Measurements from ENCODE around the gene RAB3GAP1.
"Not testable (repeated sequence)": the region's sequence is repeated elsewhere in the genome, so short reads cannot be mapped to it uniquely, and the experiment has no call there.

The RAB3GAP1 gene

DNA sequence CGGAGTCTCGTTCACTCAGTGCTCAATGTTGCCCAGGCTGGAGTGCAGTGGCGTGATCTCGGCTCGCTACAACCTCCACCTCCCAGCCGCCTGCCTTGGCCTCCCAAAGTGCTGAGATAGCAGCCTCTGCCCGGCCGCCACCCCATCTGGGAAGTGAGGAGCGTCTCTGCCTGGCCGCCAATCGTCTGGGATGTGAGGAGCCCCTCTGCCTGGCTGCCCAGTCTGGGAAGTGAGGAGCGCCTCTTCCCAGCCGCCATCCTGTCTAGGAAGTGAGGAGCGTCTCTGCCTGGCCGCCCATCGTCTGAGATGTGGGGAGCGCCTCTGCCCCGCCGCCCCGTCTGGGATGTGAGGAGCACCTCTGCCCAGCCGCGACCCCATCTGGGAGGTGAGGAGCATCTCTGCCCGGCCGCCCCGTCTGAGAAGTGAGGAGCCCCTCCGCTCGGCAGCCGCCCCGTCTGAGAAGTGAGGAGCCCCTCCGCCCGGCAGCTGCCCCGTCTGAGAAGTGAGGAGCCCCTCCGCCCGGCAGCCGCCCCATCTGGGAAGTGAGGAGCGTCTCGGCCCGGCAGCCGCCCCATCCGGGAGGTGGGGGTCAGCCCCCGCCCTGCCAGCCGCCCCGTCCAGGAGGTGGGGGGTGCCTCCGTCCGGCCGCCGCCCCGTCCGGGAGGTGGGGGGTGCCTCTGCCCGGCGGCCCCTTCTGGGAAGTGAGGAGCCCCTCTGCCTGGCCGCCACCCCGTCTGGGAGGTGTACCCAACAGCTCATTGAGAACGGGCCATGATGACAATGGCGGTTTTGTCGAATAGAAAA lies 53.6 kb downstream of the RAB3GAP1 start:
- not testable (repeated sequence) for DNase-seq

DNA sequence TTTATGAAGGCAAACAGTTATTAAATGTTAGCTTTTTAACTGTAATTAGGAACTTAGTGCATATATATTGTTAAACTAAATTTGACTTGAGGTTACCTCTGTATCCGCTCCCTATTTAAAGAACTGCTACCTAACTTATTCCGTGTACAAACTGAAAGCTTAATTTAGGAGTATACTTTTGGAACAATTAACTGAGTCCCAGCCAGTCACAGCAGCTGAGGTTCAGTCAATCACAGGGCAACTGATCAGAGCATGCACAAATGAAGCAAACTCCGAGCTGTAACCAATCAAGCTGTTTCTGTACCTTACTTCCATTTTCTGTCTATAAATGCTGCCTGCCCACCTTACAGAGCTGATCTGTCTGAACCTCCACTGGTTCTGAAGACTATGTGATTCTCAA lies 61.2 kb downstream of the RAB3GAP1 start:
- DNase-seq, result no peak

DNA sequence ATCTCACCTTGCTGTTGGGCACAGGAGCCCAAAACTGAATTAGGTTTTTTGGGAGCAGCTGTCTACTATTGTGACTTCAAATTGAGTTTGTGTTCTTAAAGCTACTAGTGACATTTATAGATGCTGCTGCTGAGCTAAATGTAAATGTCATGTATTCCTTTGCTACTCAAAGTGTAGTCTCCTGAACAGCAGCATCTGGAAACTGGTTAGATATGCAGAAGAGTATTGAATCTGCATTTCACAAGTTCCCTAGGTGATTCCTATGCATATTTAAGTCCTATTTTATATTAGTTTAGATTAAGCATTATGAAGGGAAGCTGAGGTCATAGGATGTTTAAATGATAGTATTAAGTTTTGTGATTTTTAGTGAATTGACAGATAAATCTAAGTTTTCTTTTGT lies 67.5 kb downstream of the RAB3GAP1 start:
- no peak for DNase-seq

DNA sequence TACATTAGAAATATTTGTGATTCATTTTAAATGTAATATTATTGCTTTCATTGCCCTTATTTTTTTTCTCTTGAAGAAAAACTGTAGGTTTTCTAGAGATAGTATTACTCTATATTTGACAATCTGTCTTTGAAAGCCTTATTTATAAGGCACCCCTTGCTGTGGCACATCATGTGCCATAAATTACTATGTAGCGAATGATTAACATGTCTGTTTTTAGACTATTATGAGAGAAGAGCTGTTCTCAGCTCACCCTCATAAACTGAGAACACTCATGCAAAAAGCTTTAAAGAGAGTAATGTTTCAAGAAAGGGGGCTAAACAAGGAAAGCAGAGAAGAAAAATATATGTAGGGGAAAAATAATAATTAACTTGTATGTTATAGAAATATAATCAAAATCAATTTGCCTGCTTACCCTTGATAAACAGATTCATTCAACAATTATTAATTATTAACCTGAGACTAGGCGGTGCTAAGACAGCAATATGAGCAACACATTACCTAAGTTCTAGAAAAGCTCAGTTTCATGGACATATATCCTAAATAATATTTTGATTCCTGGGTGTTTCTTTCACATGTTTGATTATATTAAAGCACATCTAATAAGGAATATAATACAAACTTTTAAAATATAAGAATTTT lies 69.0 kb downstream of the RAB3GAP1 start:
- DNase-seq, result no peak

DNA sequence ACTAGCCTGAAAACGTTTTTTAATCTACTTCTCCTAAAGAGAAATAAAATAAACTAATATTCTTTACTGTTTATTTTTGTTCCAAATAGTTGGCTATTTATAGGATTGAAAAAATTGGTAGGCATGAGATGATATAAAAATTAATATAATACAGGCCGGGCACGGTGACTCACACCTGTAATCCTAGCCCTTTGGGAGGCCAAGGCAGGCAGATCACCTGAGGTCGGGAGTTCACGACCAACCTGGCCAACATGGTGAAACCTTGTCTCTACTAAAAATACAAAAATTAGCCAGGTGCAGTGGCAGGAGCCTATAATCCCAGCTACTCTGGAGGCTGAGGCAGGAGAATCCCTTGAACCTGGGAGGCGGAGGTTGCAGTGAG lies 69.6 kb downstream of the RAB3GAP1 start:
- not testable (repeated sequence) for DNase-seq

DNA sequence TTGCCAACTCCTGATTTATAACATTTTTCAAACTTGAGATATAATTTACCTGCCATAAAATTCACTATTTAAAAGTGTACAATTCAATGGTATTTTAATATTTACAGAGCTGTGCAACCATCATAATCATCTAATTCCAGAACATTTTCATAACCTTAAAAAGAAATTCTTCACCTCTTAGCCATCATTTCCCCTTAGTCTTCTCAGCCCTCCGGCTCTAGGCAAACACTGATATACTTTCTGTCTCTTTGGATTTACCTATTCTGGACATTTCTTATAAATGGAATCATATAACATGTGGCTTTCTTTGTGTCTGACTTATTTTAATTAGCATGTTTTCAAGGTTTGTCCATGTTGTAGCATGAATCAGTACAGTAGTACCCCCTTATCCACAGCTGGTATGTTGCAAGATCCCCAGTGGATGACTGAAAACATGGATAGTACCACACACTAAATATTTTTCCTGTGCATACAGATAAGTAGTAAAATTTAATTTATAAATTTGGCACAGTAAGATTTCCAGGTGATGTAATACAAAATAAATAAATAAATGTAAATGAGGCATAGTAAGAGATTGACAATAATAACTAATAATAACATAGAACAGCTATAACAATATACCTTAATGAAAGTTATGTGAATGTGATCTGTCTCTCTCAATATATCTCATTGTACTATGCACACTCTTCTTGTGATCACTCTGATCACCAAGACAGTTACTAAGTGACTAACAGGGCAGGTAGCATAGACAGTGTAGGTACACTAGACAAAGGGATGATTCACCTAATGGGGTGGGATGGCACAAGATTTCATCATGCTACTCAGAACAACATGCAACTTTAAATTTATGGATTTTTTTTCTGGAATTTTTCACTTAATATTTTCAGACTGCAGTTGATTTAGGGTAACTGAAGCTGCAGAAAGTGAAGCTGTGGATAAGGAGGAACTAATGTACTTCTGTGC lies 73.1 kb downstream of the RAB3GAP1 start:
- DNase-seq, result no peak

DNA sequence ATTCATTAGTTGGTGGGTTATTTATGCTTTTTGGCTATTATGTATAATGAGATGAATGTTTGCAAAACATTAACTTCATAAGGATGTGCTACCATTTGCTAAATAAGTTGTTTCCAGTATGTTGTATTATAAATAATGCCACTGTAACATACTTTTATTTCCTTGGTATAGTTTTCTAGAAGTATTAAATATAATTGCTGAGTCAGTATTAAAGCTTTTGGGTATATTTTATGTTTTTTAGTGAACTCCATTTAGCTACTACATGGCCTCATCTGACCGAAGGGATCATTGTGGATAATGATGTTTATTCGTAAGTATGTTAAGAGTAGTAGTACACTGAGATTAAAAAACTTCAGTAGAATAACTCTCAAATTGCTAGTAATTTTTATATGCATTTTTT lies 73.8 kb downstream of the RAB3GAP1 start:
- no peak for DNase-seq

DNA sequence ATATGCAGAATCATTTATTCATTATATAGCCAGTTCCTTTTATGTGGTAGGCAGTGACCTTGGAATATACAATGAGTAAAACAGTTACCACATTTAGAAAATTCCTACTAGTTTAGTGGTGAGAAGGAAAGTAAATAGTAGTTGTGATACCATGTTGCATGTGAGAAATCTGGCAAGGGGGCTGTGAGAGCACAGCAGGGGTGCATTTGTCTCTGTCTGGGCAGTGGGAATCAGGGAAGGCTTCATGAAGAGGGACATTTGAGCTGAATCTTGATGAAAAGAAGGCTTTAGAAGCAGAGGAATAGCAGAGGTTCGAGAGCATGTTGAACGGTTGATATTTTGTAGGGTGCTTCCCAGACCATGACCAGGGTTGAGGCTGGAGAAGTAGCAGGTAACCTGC lies 78.7 kb downstream of the RAB3GAP1 start:
- DNase-seq, result no peak

DNA sequence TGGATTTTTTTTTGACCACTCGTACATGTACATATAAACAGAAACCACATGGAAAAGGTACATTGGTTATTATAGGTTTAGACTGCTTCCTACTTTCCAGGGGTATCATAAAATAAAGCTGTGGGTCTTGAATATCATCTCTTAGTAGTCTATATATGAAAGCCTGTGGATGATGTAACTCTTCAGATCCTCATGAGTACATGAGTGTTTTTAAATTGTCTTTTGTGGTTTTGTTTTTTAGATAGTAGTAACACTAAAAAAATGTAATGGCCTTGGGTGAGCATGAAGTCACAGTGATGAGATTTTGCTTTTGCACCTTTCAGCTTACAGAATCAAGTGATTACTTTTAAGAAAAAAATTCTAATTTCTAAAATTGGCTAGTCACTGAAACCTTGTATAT lies 80.2 kb downstream of the RAB3GAP1 start:
- no peak for DNase-seq

DNA sequence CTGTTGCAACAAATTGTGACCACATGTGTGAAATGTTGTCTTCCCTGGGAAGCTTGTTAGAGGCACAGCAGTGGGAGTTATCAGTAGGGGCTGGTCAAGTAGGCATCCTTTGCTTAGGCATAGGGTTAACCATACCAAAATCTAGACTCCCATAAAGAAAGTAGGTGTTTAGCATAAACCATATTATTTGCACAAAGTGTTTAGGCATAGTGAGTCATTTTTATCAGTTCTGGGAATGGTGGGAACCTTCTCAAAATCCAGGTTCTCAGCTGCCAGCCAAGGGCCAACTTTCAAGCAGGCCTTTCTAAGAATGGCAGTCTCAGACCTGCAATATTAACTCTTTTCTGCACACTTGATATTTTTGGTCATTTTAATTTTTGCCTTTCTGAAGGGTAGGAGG lies 88.5 kb downstream of the RAB3GAP1 start:
- DNase-seq, result no peak

DNA sequence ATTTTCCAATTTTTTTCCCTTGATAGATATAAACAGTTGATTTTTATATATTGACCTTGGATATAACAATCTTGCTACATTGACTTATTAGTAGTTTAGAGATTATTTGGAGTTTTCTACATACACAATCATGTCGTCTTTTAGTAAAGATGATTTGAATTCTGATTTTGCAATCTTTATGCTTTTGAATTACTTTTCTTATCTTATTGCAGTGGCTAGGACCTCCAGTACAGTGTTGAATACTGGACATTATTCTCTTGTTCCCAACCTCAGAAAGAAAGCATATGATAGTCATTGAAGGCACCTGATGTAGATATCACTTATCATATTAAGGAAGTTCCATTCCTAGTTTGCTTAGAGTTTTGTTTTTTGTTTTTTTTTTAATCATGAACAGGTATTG lies 90.2 kb downstream of the RAB3GAP1 start:
- no peak for DNase-seq

DNA sequence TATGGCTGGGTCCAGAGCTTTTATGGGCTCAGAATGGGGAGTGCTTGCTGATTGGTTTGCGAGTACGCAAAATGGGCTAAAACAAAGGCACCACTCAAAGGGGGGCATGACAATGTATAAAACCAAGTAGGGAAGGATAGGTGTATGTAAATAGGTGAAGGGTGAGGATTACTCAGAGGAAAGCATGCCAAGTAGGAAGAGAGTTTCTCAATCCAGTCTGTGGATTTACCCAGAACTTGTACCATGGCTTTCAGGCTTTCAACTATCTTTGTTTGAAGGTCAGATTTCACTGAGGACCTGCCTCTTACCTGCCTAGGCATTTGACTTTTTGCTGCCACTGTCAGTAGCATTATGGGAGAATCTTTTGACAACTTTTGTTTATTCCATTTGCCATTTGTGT lies 92.3 kb downstream of the RAB3GAP1 start:
- DNase-seq, result no peak

DNA sequence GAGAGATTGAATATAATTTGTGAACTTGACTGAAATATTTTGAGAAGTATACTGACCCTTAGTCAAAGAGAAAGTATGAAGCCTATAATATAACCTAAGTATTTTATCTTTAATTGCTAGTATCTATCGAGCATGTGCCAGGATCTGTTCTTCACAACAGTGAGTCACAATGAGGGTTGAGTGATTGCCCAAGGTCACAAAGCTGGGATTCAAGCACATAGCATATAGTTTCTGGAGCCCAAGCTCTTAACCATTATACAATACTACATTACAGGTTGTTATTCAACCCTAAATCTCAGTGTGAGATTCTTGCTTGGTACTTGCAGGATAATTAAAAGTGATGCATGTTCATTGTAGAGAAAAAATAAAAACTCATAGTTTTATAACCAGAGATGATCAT lies 97.2 kb downstream of the RAB3GAP1 start:
- no peak for DNase-seq

DNA sequence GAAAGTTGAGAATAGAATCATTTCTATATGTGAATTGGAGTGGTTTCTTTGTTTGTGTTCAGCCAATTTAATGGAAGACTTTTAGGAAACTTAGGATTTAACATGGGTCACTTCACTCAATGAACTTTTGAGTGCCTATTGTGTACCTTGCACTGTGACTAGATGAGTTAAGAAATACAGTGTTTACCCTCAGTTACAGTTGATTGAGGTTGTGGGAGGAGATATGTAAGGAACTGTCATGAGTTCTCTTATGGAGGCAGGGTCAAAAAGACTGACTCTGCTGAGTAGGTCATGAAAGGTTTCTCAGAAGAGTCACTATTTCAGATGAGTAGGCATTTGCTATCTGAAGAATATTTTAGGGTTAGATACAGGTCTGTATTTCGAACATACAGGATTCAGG lies 98.6 kb downstream of the RAB3GAP1 start:
- DNase-seq, result no peak

DNA sequence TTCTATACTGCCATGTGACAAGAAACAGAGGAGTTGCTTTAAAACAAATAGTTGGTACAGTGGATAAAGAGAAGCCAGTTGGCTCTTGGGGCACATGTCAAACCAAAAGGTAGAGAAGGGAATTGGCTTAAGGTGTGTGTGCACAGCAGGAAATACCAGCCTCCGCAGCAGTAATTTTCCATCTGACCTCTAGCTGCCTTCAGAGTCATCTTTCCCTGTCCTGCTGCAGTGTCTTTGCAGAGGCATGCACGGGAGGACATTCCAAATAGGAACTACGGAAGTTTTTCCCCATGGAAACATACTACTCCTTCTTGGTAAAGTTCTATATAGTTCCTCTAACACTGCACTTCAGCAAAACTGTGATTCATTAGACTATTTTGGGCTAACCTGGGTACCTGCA lies 99.5 kb downstream of the RAB3GAP1 start:
- no peak for DNase-seq

DNA sequence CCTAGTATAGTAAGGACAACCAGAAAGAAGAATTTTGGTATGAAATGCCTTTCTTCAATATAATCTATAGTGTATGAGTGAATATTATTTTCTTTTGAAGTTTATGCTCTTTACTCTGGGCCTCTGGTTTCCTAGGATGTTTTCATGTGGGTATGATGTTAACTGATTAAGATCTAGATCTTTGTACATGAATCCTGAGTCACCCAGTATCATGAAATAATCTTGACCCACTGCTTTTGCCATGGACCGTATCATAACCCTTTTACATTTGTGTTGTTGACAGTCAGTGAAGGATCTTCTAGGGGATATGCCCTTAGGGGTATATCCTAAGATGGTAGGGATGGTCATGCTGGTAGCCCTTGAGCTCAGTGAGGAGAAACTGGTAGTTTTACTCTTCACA lies 100.3 kb downstream of the RAB3GAP1 start:
- no peak for DNase-seq

DNA sequence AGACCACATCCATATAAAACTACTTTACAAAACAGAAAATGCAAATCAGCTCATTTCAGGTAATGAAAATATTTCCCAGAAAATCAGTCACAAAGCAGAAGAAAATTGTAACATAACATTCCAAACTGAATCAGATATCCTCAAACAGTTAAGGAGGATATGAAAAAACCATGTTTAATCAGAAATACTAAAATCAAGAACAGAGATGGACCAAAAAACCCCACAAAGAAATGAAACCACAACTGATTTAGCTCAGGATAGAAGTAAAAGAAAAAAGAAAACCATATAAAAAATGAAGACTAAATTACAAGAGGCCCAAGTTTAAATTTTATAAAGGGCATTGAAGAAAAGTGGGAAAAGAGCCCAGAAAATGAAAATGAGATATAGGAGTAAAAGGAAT lies 102.9 kb downstream of the RAB3GAP1 start:
- no peak for DNase-seq

DNA sequence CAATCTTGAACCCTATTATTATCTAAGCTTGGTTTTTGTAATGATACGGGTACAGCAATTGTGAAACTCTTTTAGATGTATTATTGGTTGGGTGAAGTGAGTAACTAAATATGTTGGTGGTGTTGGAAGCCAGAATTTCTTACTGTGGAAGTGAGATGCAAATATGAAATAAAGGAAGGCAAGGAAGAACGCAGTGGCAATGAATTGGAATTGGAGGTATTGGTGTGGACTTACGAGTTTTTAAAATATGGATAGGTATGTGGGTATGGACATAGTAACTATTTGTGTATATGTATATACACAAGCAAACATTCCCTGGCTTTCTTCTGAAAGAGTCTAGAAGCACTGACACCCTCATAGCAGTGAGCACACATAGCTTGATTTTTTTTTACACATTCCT lies 105.8 kb downstream of the RAB3GAP1 start:
- no peak for DNase-seq

DNA sequence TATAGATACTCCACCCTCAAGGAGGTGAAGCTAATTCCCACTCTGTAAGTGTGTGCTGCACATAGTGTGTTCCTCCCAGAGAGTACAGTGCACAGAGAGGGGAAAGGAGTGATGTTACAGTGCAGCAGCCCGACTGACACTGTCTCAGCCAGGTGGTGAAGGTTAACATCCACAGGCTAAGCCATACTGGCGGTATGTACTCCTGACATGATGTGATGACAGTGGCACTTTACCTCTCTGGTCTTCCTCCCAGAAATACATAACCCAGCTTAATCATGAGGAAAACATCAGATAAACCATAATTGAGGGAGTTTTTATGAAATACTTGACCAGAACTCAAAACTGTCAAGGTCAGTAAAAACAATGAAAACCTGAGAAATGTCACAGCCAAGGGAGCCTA lies 107.1 kb downstream of the RAB3GAP1 start:
- DNase-seq, result no peak

DNA sequence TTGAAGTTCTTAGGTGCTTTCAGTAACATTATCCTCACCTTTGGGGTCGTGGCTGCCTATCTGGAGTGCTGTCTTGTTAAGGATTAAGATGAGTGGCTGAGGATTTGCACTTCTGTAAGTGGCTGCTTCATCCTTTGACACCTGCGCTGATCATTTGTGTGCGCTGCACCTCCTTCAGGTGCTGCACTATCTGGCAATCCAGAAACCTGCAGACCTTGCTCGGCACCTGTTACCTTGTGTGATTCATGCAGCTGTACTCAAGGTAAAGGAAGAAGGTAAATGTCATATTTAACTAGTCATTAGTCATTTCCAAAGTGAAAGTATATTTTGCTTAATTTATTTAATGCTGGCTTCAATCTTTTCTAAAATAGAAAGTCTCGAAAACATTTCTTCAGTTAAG lies 110.3 kb downstream of the RAB3GAP1 start:
- DNase-seq, result no peak

DNA sequence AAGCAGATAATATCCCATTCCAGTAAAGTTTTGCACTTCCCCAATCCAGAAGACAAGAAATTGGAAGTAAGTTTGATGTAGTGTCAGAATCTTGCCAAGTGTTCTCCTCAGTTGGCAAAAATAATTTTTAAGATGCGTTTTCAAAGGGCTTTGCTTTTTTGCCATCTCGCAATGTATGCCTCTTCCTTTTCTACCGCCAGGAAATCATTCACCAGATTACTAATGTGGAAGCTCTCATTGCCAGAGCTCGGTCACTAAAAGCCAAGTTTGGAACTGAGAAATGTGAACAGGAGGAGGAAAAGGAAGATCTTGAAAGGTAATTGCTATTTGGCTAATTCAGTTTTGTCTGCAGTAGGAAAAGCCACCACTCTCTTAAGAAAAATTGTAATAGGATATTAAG lies 110.7 kb downstream of the RAB3GAP1 start:
- no peak for DNase-seq

DNA sequence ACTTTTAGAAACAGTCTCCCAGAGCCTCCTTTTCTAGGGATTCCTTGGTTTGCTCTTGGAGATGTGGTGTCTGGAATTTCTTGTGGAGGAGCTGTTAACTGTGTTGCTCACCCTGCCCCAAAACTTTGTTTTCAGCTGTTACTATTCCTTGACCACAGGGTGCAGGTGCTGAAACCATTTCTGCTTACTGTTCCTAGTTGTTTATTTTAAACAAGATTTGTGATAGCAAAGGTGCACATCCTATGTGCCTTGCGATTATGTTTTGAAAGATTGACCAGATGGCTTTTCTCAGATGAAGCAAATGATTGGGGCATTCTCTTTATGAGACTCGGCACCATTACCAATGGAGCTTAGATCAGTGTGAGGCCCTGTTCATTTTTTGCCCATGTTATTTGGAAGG lies 111.2 kb downstream of the RAB3GAP1 start:
- no peak for DNase-seq

DNA sequence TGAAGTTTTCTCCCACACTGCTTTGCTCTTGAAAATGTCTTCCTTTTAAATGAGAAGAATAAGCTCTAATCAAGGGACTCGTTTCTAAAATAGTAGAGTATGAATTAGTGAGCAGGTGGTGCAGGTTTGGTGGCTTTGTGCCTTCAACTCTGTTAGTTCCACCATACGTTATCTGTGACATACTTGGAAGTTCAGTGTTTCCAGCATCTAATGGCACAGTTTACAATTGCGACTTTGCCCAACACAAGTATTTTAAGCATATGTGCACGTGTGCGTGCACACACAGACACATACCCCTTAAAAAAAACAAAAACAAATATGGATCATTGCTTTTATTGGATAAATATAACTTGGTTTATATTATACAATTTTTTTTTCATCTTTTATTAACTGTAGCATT lies 111.8 kb downstream of the RAB3GAP1 start:
- no peak for DNase-seq

DNA sequence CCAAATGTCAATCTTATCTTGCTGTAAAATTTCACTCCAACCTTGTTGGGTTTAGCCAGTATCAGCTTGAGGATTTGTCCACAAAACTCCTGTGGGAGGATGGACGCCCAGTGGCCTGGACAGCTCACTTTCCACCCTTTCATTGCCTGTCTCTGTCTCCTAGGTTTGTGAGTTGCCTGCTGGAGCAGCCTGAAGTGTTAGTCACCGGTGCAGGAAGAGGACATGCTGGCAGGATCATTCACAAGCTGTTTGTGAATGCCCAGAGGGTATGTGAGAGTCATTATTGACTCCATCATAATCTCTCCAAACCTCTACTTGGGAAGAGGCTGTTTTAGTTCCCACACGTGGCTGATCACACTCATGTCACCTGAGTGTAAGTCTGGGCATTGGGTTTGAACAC lies 112.3 kb downstream of the RAB3GAP1 start:
- DNase-seq, result no peak
